MCF 10A (cell line): ENCODE measurements around the gene RIC8A. TPM values are rescaled to one million over a fixed set of nuclear protein-coding genes. Genes with fewer than 3 reads are reported as not detected.

Source experiments
- BruUV-seq: library from RNA; stranded (reverse); fragments of 400-500 nt; replicated peaks from 2 replicates; lab custom pipeline; 2021; lab: Mats Ljungman, UMichigan
- CTCF ChIA-PET: fragments of 300-600 bp; sonication (Branson Sonifier 250); formaldehyde crosslinking; extraction: SDS; loops from one replicate; lab custom pipeline; 2021; ENCODE audit warnings: antibody characterized with exemption, inconsistent platforms; lab: Yijun Ruan, JAX
- POLR2A ChIA-PET: fragments of 300-600, 350-650 bp; sonication (Branson Sonifier 250); formaldehyde crosslinking; extraction: SDS; loops from one replicate; lab custom pipeline; 2020; ENCODE audit warnings: antibody characterized with exemption, inconsistent platforms; lab: Yijun Ruan, JAX
- DNase-seq: peaks from one replicate; pipeline ENCODE4 v3.0.0-alpha.2; 2018; ENCODE audit not compliant: unreplicated experiment
- H3K27ac Mint-ChIP-seq: one replicate; pipeline ENCODE4 v1.8.0; 2022; ENCODE audit warnings: mild to moderate bottlenecking, low read depth, mixed read lengths; ENCODE audit not compliant: unreplicated experiment
- H3K27me3 Mint-ChIP-seq: one replicate; pipeline ENCODE4 v1.8.0; 2022; ENCODE audit warnings: mixed read lengths; ENCODE audit not compliant: insufficient read depth, unreplicated experiment
- H3K36me3 Mint-ChIP-seq: one replicate; pipeline ENCODE4 v1.8.0; 2022; ENCODE audit warnings: mild to moderate bottlenecking, moderate library complexity, mixed read lengths; ENCODE audit not compliant: insufficient read depth, unreplicated experiment
- H3K4me1 Mint-ChIP-seq: one replicate; pipeline ENCODE4 v1.8.0; 2022; ENCODE audit warnings: mixed read lengths; ENCODE audit not compliant: insufficient read depth, unreplicated experiment
- H3K4me3 Mint-ChIP-seq: one replicate; pipeline ENCODE4 v1.8.0; 2022; ENCODE audit warnings: mild to moderate bottlenecking, moderate library complexity, mixed read lengths; ENCODE audit not compliant: unreplicated experiment
- H3K9me3 Mint-ChIP-seq: one replicate; pipeline ENCODE4 v1.8.0; 2022; ENCODE audit warnings: mixed read lengths; ENCODE audit not compliant: unreplicated experiment
- CTCF ChIP-seq: fragments of 200-600 bp; IDR thresholded peaks from one replicate; pipeline ENCODE4 v1.8.0; 2022; ENCODE audit warnings: antibody characterized with exemption, mild to moderate bottlenecking; ENCODE audit not compliant: unreplicated experiment
- intact Hi-C: fragments of 100-400 bp; cut with micrococcal nuclease; formaldehyde crosslinking; loops from 2 replicates; pipeline ENCODE4 v1.14.1; 2022
- total RNA-seq: library from RNA; stranded (reverse); gene quantifications from 2 replicates; pipeline ENCODE4 v1.2.3, GENCODE V29; 2022

RIC8A gene
- total RNA-seq, 1 experiment from 2014 or later: 93.3 TPM

DNA sequence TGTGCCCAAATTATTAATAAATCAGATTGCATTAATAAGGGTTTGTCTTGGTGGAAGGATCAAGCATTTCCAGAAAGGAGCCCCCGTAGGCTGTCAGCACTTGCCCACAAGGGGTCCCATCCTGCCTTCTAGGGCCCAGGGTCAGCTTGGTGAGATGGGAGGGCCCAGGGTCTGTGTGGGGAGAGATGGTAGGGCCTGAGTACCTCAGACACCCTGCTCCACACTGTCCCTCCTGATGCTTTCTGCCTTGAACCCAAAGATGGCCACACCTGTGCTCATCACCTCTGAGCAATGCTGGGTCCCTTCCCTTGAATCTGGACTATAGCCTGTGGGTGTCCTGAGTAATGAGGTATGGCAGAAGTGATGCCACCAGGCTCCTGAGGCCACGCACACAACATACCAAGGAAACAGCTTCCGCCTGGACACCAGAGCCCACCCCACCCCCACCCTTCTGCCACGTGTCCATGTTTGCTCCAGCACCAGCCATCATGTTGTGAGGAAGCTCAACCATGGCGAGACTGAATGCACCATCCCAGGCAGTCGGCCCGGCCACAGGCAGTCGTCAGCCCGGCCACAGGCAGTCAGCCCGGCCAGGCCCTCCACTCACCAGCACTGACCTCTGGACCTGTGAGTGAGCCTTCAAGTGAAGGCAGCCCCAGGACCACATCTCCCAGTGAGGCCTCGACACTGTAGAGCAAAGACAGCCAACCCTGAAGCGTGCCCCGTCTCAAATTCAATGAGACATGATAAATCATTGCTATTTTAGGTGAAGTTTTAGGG, 7.1 kb upstream of the RIC8A start:
- DNase-seq: no peak
- no peaks in the 10 kb centered on the region for H3K9me3 Mint-ChIP-seq
- intact Hi-C loops: no loop called here
- peaks cover 4% of the 10 kb centered on the region for H3K36me3 Mint-ChIP-seq
- ChIA-PET CTCF (no interaction called here), POLR2A (interaction anchor here (0.7 kb wide), 1 partner anchor 9 kb away, joined by 4 read pairs; no protein-coding TSS in a partner anchor)
- H3K27ac Mint-ChIP-seq: no peak overlapping the region
- H3K4me3 Mint-ChIP-seq: no peak overlapping the region
- no peaks in the 10 kb centered on the region for H3K27me3 Mint-ChIP-seq
- no TSS peak for BruUV-seq
- no peak for TF ChIP-seq CTCF
- peaks cover 10% of the 10 kb centered on the region for H3K4me1 Mint-ChIP-seq

GRCh38 chr11:201966-202365, 5.5 kb upstream of the RIC8A start:
- POLR2A ChIA-PET: no interaction called here
- Mint-ChIP-seq H3K4me1 (peaks cover 10% of the 10 kb centered on the region), H3K36me3 (peaks cover 6% of the 10 kb centered on the region), H3K4me3 (no peak overlapping the region), H3K9me3 (no peaks in the 10 kb centered on the region), H3K27me3 (no peaks in the 10 kb centered on the region), H3K27ac (no peak overlapping the region)
- no peak for TF ChIP-seq CTCF
- no peak for DNase-seq
- CTCF ChIA-PET: no interaction called here
- intact Hi-C loops: no loop called here
- BruUV-seq: no TSS peak

GRCh38 chr11:202490-202889, 5.0 kb upstream of the RIC8A start:
- ChIA-PET POLR2A (no interaction called here), CTCF (interaction anchor here (0.5 to 5.0 kb wide), 3 partner anchors 246 to 1329 kb away, joined by 4 to 18 read pairs (median 5); no protein-coding TSS in a partner anchor)
- no peak overlapping the region for H3K4me3 Mint-ChIP-seq
- peaks cover 11% of the 10 kb centered on the region for H3K36me3 Mint-ChIP-seq
- TF ChIP-seq CTCF: no peak
- peaks cover 10% of the 10 kb centered on the region for H3K4me1 Mint-ChIP-seq
- BruUV-seq: no TSS peak
- no peaks in the 10 kb centered on the region for H3K27me3 Mint-ChIP-seq
- intact Hi-C loops: no loop called here
- no peak for DNase-seq
- no peak overlapping the region for H3K27ac Mint-ChIP-seq
- H3K9me3 Mint-ChIP-seq: no peaks in the 10 kb centered on the region

GRCh38 chr11:203056-203944, 4.2 kb upstream of the RIC8A start:
- DNase-seq: no peak
- no peaks in the 10 kb centered on the region for H3K27me3 Mint-ChIP-seq
- ChIA-PET POLR2A (no interaction called here), CTCF (interaction anchor here (0.6 to 5.0 kb wide), 3 partner anchors 160 to 1329 kb away, joined by 3 to 18 read pairs (median 4); no protein-coding TSS in a partner anchor)
- no peak overlapping the region for H3K27ac Mint-ChIP-seq
- intact Hi-C loops: no loop called here
- BruUV-seq: no TSS peak
- no peak overlapping the region for H3K4me3 Mint-ChIP-seq
- H3K9me3 Mint-ChIP-seq: no peaks in the 10 kb centered on the region
- TF ChIP-seq CTCF: no peak
- H3K36me3 Mint-ChIP-seq: peaks cover 14% of the 10 kb centered on the region
- H3K4me1 Mint-ChIP-seq: peaks cover 10% of the 10 kb centered on the region
